Kidney (tissue), 14 donors: ENCODE measurements around the gene HNMT. TPM values are rescaled to one million over a fixed set of nuclear protein-coding genes. Genes with fewer than 3 reads are reported as not detected.

ENCODE experiments used
- DNase-seq, 5 donors: peaks; one replicate each; pipeline ENCODE4 v3.0.0-alpha.2; 2013 to 2020
- FAIRE-seq: peaks from 2 replicates; lab custom pipeline; 2012; peaks lifted over from hg19 to GRCh38; lab: Jason Lieb, UNC
- H3K27ac ChIP-seq, 2 donors: one replicate each; pipeline ENCODE4 v1.7.0; 2013; ENCODE audit warnings: low read depth in 2 of 2, low read length in 2 of 2, inconsistent platforms in 1 of 2
- H3K27me3 ChIP-seq: one replicate; pipeline ENCODE4 v1.7.1; 2013; ENCODE audit warnings: low read length, inconsistent platforms; ENCODE audit not compliant: control insufficient read depth, insufficient read depth
- H3K36me3 ChIP-seq, 3 donors: one replicate each; pipeline versions ENCODE4 v1.7.0 to v1.7.1; 2013; ENCODE audit warnings: low read length in 3 of 3, control low read depth in 1 of 3, inconsistent platforms in 1 of 3; ENCODE audit not compliant: insufficient read depth in 3 of 3, control insufficient read depth in 2 of 3
- H3K4me1 ChIP-seq, 3 donors: one replicate each; pipeline versions ENCODE4 v1.7.0 to v1.7.1; 2013; ENCODE audit warnings: low read length in 3 of 3, inconsistent platforms in 1 of 3, low read depth in 1 of 3; ENCODE audit not compliant: control insufficient read depth in 2 of 3, insufficient read depth in 2 of 3
- H3K4me3 ChIP-seq, 3 donors: one replicate each; pipeline versions ENCODE4 v1.7.0 to v1.8.1; 2013; ENCODE audit warnings: low read length in 3 of 3, control low read depth in 1 of 3, inconsistent platforms in 1 of 3
- H3K9ac ChIP-seq, 3 donors: one replicate each; pipeline versions ENCODE4 v1.7.0 to v1.7.1; 2013; ENCODE audit warnings: low read length in 3 of 3, control low read depth in 1 of 3, inconsistent platforms in 1 of 3
- H3K9me3 ChIP-seq, 3 donors: one replicate each; pipeline versions ENCODE4 v1.7.0 to v1.7.1; 2013; ENCODE audit warnings: low read length in 3 of 3, control low read depth in 1 of 3, inconsistent platforms in 1 of 3; ENCODE audit not compliant: control insufficient read depth in 2 of 3, insufficient read depth in 1 of 3
- intact Hi-C: fragments of 100-400 bp; cut with DNase I; formaldehyde crosslinking; loops from one replicate; pipeline ENCODE4 v1.11.1; 2022
- polyA plus RNA-seq: library from polyadenylated mRNA; stranded (reverse); fragments of 350-450 nt; fragmentation: Illumina TruSeq; extraction: RNeasy Lipid Tissue Mini Kit (QIAGEN cat#74804); gene quantifications from one replicate; pipeline ENCODE4 v1.2.3, GENCODE V29; 2014; ENCODE audit warnings: low read depth, low replicate concordance; ENCODE audit not compliant: insufficient read depth
- total RNA-seq: library from RNA; stranded (reverse); fragmentation: NEBNext Ultra II Directional; extraction: Animal tissue kit (Norgen Biotek cat#: 25700); gene quantifications from one replicate; pipeline ENCODE4 v1.2.1, GENCODE V29; 2021
- TF ChIP-seq, protein P1 (sequence below): IDR thresholded peaks from 3 replicates; pipeline ENCODE4 v1.5.1; 2012; ENCODE audit warnings: mild to moderate bottlenecking, moderate library complexity, borderline replicate concordance; ENCODE audit not compliant: insufficient read depth; ENCODE audit errors: extremely low read depth
- donor health status: control.
- donor health status: control.
- donor health status: control.
- donor health status: control.
- donor health status: control.
- donor health status: DM: yes; HTN: yes; CAD: no.
- donor health status: Normal renal cell carcinoma (clear cell type).

Gene HNMT
- total and polyA plus RNA-seq, 2 donors from 2014 or later: 61.6 to 69.2 TPM

DNA sequence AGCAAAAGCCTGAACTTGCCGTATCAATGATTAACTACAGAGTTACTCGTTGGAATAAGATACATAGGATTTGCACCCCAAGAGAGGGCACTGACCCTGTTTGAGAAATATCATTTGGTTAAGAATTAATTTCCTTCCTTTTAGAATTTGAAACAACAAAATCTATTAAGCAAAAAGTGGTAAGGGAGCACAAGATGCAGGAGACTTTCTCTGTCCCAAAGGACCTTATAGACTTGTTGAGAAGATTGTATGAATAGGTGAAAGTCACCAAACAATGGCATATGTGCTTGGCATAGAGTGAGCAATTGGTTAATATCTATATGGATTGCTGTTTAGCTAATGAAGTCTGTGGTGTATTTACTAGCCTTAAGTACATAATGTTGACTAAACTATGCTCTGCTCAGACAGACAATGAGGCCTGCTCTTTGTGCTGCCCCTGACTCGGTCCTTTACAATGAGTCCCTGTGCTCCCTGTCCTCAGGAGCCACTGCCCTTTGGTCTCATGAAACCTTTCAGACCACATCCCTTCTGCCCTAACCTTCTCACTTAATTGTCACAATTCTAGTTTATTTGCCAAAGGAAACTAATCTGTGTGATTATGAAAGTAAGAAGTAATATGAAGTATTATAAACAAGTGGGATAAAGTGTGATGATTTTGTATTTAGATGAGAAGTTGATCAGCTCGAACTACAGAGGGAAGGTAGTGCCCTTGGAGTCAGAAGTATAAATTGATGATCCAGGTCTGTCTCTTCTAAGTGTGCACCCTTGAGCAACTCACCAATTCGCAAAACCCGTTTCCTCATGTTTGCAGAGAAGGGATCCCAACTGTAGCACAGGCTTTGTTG is 21.2 kb upstream of the HNMT start:
- peak; percentile 19 for FAIRE-seq

DNA sequence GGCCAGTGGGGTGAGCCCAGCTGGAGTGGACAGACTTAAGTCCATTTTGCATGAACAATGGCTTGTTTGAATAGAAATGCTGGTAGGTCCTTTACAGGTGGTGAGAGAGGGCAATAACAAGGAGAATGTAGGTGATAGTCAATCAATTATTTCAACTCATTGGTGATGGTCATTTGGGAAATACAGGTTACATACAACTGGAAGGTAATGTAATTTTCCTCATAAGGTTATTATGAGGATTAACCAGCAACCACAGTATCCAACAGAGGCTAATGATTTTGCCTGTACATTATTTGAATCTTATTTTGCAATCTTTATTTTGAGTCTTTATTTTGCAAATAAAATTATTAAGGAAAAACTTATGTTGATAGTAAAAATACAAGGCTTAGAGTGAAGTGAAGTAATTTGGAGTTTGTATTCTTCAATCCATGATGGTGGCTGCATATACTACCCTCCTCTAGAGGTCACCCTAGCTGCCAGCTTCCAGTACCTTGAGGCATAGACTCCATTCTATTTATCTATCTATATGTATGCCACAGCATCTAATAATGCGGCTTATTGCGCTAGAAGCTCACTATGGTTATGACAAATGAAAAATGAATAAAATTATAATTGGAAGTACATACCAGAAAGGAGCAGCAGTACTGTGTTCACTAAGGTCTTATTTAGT is 20.5 kb upstream of the HNMT start:
- intact Hi-C loops: no loop called here
- Histone ChIP-seq H3K4me3 (no peak overlapping the region), H3K9me3 (no peaks in the 10 kb centered on the region), H3K36me3 (no peaks in the 10 kb centered on the region), H3K27me3 (no peaks in the 10 kb centered on the region), H3K9ac (no peak overlapping the region), H3K4me1 (peaks cover 0 to 14% (median 0%) of the 10 kb centered on the region in 3 donors), H3K27ac (no peak overlapping the region)
- no peak for FAIRE-seq
- no peak for DNase-seq
- TF ChIP-seq, protein P1, sequence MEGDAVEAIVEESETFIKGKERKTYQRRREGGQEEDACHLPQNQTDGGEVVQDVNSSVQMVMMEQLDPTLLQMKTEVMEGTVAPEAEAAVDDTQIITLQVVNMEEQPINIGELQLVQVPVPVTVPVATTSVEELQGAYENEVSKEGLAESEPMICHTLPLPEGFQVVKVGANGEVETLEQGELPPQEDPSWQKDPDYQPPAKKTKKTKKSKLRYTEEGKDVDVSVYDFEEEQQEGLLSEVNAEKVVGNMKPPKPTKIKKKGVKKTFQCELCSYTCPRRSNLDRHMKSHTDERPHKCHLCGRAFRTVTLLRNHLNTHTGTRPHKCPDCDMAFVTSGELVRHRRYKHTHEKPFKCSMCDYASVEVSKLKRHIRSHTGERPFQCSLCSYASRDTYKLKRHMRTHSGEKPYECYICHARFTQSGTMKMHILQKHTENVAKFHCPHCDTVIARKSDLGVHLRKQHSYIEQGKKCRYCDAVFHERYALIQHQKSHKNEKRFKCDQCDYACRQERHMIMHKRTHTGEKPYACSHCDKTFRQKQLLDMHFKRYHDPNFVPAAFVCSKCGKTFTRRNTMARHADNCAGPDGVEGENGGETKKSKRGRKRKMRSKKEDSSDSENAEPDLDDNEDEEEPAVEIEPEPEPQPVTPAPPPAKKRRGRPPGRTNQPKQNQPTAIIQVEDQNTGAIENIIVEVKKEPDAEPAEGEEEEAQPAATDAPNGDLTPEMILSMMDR: no peak

More for the DNA sequence above, 21.2 kb upstream of the HNMT start:
- TF ChIP-seq, protein P1: no peak
- no peaks in the 10 kb centered on the region for H3K9me3 ChIP-seq
- peaks cover 0 to 14% (median 0%) of the 10 kb centered on the region in 3 donors for H3K4me1 ChIP-seq
- H3K27me3 ChIP-seq: no peaks in the 10 kb centered on the region
- DNase-seq: no peak
- no peak overlapping the region for H3K9ac ChIP-seq
- no peaks in the 10 kb centered on the region for H3K36me3 ChIP-seq
- intact Hi-C loops: no loop called here
- H3K27ac ChIP-seq: no peak overlapping the region
- H3K4me3 ChIP-seq: peak overlapping the region in 1 of 3 donors; percentile 9

DNA sequence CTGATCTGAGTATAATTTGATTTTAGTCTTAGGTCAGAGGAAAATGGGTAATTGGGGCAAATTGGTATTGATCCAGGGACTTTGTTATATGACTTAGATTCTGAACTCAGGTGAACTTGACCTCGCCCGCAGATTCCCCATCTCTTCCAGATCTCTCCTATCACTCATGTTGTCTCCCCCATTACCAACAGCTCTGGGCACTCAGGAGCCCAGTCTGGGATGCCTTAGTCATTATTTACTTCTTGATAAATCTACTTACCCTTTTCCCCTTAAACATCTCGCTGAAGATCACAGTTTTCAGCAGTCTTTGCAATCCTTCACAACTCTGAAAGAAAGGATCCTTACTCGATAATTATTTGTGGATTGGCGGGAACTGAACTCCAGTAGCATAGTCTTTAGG is 19.6 kb upstream of the HNMT start:
- Histone ChIP-seq H3K4me3 (no peak overlapping the region), H3K9ac (no peak overlapping the region), H3K36me3 (no peaks in the 10 kb centered on the region), H3K9me3 (no peaks in the 10 kb centered on the region), H3K27ac (no peak overlapping the region), H3K4me1 (peaks cover 0 to 14% (median 0%) of the 10 kb centered on the region in 3 donors), H3K27me3 (no peaks in the 10 kb centered on the region)
- no peak for FAIRE-seq
- intact Hi-C loops: no loop called here
- no peak for DNase-seq
- TF ChIP-seq, protein P1: no peak
